ENCODE data around the gene SNRNP25.
A peak's percentile ranks its signal among the peaks of the same experiment; 100 is the strongest.

Gene SNRNP25

GRCh38 chr16:78444-79150 is 25.0 kb downstream of the SNRNP25 start:
- DNase-seq, result no peak

- DNase-seq, result no peak
These were observed 25.8 kb downstream of the SNRNP25 start for GRCh38 chr16:79151-80054.

- no peak for DNase-seq
These were observed 29.5 kb downstream of the SNRNP25 start for GRCh38 chr16:83060-83603.

GRCh38 chr16:83781-84615 is 30.4 kb downstream of the SNRNP25 start:
- DNase-seq, result no peak

GRCh38 chr16:84718-85406 is 31.2 kb downstream of the SNRNP25 start:
- DNase-seq, result peak; percentile 12

- no peak for DNase-seq
These were observed 31.8 kb downstream of the SNRNP25 start for GRCh38 chr16:85407-85782.

- DNase-seq, result no peak
These were observed 32.2 kb downstream of the SNRNP25 start for GRCh38 chr16:85865-86264.

- no peak for DNase-seq
These were observed 32.9 kb downstream of the SNRNP25 start for GRCh38 chr16:86483-86952.

- DNase-seq, result no peak
These were observed 35.0 kb downstream of the SNRNP25 start for GRCh38 chr16:88613-89012.

GRCh38 chr16:89391-90302 is 36.0 kb downstream of the SNRNP25 start:
- DNase-seq, result no peak

GRCh38 chr16:91484-91883 is 37.9 kb downstream of the SNRNP25 start:
- DNase-seq, result no peak

- DNase-seq, result no peak
These were observed 39.1 kb downstream of the SNRNP25 start for GRCh38 chr16:92431-93339.

- no peak for DNase-seq
These were observed 41.3 kb downstream of the SNRNP25 start for GRCh38 chr16:94918-95265.

GRCh38 chr16:96935-97381 is 43.3 kb downstream of the SNRNP25 start:
- peak; percentile 91 for DNase-seq

- DNase-seq, result no peak
These were observed 44.2 kb downstream of the SNRNP25 start for GRCh38 chr16:97822-98221.

- DNase-seq, result no peak
These were observed 47.4 kb downstream of the SNRNP25 start for GRCh38 chr16:100989-101388.

GRCh38 chr16:101586-101985 is 48.0 kb downstream of the SNRNP25 start:
- no peak for DNase-seq

- DNase-seq, result no peak
These were observed 48.6 kb downstream of the SNRNP25 start for GRCh38 chr16:102060-102855.

- DNase-seq, result no peak
These were observed 50.7 kb downstream of the SNRNP25 start for GRCh38 chr16:104355-104754.

Measured in CD4-positive, alpha-beta T cell treated with Interleukin-17A for 1 hour (primary cell).